Measurements from ENCODE around the gene TAF15. TPM values are rescaled to one million over a fixed set of nuclear protein-coding genes. Genes with fewer than 3 reads are reported as not detected.

TAF15 gene
- total and polyA plus RNA-seq, 7 donors = 55.9 to 147 (median 61.1) TPM

GRCh38 chr17:35764123-35764991, 44.9 kb upstream of the TAF15 start:
- Histone ChIP-seq H3K27ac (peak overlapping the region; percentile 44 to 77 (median 67)), H3K4me1 (peaks cover 0 to 39% (median 24%) of the 10 kb centered on the region in 4 donors), H3K27me3 (no peaks in the 10 kb centered on the region), H3K9me3 (no peaks in the 10 kb centered on the region), H3K36me3 (no peaks in the 10 kb centered on the region), H3K4me3 (peak overlapping the region; percentile 23 to 57 (median 48))
- TF ChIP-seq EP300 (IDR thresholded peaks at IDR 0.05) (no peak), POLR2AphosphoS5 (IDR thresholded peaks at IDR 0.05) (peak in 3 of 4 donors; percentile 36 to 47 (median 43)), POLR2A (IDR thresholded peaks at IDR 0.05) (no peak), CTCF (IDR thresholded peaks at IDR 0.05) (peak; percentile 90 to 99 (median 94))
- intact Hi-C loops (cut with DNase I) = loop anchor here (1.0 kb wide), 2 partner anchors 40 to 45 kb away; partner anchors contain the start of gene TAF15
- WGBS, 2 donors = 2 to 4% methylated on average over 75 of the region's 75 CpGs
- peak; percentile 91 for DNase-seq

- no peak for DNase-seq
- intact Hi-C loops (cut with DNase I) = no loop called here
- Histone ChIP-seq H3K4me1 (peaks cover 0 to 39% (median 24%) of the 10 kb centered on the region in 4 donors), H3K27me3 (no peaks in the 10 kb centered on the region), H3K27ac (peak overlapping the region in 2 of 4 donors; percentile 68 to 77), H3K9me3 (no peaks in the 10 kb centered on the region), H3K4me3 (no peak overlapping the region), H3K36me3 (no peaks in the 10 kb centered on the region)
- WGBS, 2 donors = 62 to 78% methylated on average over 11 of the region's 11 CpGs
- TF ChIP-seq POLR2A (IDR thresholded peaks at IDR 0.05) = no peak
- TF ChIP-seq POLR2AphosphoS5 (IDR thresholded peaks at IDR 0.05) = no peak
- no peak for TF ChIP-seq EP300 (IDR thresholded peaks at IDR 0.05)
- no peak for TF ChIP-seq CTCF (IDR thresholded peaks at IDR 0.05)
These were observed 44.1 kb upstream of the TAF15 start for GRCh38 chr17:35765086-35765710.

GRCh38 chr17:35765756-35766488, 43.4 kb upstream of the TAF15 start:
- TF ChIP-seq EP300 (IDR thresholded peaks at IDR 0.05) = no peak
- TF ChIP-seq CTCF (IDR thresholded peaks at IDR 0.05) = no peak
- Histone ChIP-seq H3K27ac (peak overlapping the region in 1 of 4 donors; percentile 77), H3K9me3 (no peaks in the 10 kb centered on the region), H3K27me3 (no peaks in the 10 kb centered on the region), H3K4me1 (peaks cover 0 to 39% (median 24%) of the 10 kb centered on the region in 4 donors), H3K36me3 (no peaks in the 10 kb centered on the region), H3K4me3 (no peak overlapping the region)
- WGBS, 2 donors = 82 to 86% methylated on average over 8 of the region's 8 CpGs
- intact Hi-C loops (cut with DNase I) = no loop called here
- no peak for DNase-seq

- no peaks in the 10 kb centered on the region for H3K27me3 ChIP-seq
- no peak overlapping the region for H3K4me3 ChIP-seq
- peaks cover 0 to 39% (median 24%) of the 10 kb centered on the region in 4 donors for H3K4me1 ChIP-seq
- no peaks in the 10 kb centered on the region for H3K9me3 ChIP-seq
- DNase-seq = no peak
- no peak for TF ChIP-seq POLR2A (IDR thresholded peaks at IDR 0.05)
- no peak for TF ChIP-seq EP300 (IDR thresholded peaks at IDR 0.05)
- TF ChIP-seq POLR2AphosphoS5 (IDR thresholded peaks at IDR 0.05) = no peak
- no peak for TF ChIP-seq CTCF (IDR thresholded peaks at IDR 0.05)
- 94 to 95% methylated on average over 24 of the region's 24 CpGs for WGBS, 2 donors
- intact Hi-C loops (cut with DNase I) = no loop called here
- H3K27ac ChIP-seq = no peak overlapping the region
- H3K36me3 ChIP-seq = no peaks in the 10 kb centered on the region
These were observed 42.8 kb upstream of the TAF15 start for GRCh38 chr17:35766489-35766877.

Data from sigmoid colon (tissue), 7 donors.